Measurements from ENCODE around the gene MAP3K1. TPM values are rescaled to one million over a fixed set of nuclear protein-coding genes. Genes with fewer than 3 reads are reported as not detected.

Gene MAP3K1
- total RNA-seq, 1 experiment from 2014 or later, result 18.8 TPM

GRCh38 chr5:56803894-56804293 is 11.5 kb upstream of the MAP3K1 start:
- Histone ChIP-seq H3K9me3 (replicated peaks) (no peaks in the 10 kb centered on the region), H3K27me3 (replicated peaks) (no peaks in the 10 kb centered on the region), H3K4me1 (replicated peaks) (no peaks in the 10 kb centered on the region), H3K4me3 (no peak overlapping the region), H3K27ac (no peak overlapping the region), H3K36me3 (no peaks in the 10 kb centered on the region)
- DNase-seq (ENCODE audit: low read depth in 1 of 2, low spot score in 2 of 2), result no peak

- Histone ChIP-seq H3K36me3 (no peaks in the 10 kb centered on the region), H3K9me3 (replicated peaks) (no peaks in the 10 kb centered on the region), H3K27ac (no peak overlapping the region), H3K27me3 (replicated peaks) (no peaks in the 10 kb centered on the region), H3K4me3 (no peak overlapping the region), H3K4me1 (replicated peaks) (no peaks in the 10 kb centered on the region)
- DNase-seq (ENCODE audit: low read depth in 1 of 2, low spot score in 2 of 2), result no peak
Measured at GRCh38 chr5:56807679-56808078, 7.7 kb upstream of the MAP3K1 start.

GRCh38 chr5:56808211-56808610 is 7.1 kb upstream of the MAP3K1 start:
- DNase-seq (ENCODE audit: low read depth in 1 of 2, low spot score in 2 of 2), result no peak
- H3K27me3 ChIP-seq (replicated peaks), result no peaks in the 10 kb centered on the region
- no peaks in the 10 kb centered on the region for H3K4me1 ChIP-seq (replicated peaks)
- H3K9me3 ChIP-seq (replicated peaks), result no peaks in the 10 kb centered on the region
- no peak overlapping the region for H3K4me3 ChIP-seq
- no peak overlapping the region for H3K27ac ChIP-seq
- H3K36me3 ChIP-seq, result no peaks in the 10 kb centered on the region

- no peak overlapping the region for H3K4me3 ChIP-seq
- no peak for DNase-seq (ENCODE audit: low read depth in 1 of 2, low spot score in 2 of 2)
Measured at GRCh38 chr5:56810826-56811225, 4.5 kb upstream of the MAP3K1 start.

GRCh38 chr5:56812110-56812509 is 3.2 kb upstream of the MAP3K1 start:
- Histone ChIP-seq H3K9me3 (replicated peaks) (no peaks in the 10 kb centered on the region; the same call in 1 of the 2 replicates), H3K36me3 (peaks cover 9% of the 10 kb centered on the region), H3K27ac (no peak overlapping the region), H3K4me3 (no peak overlapping the region), H3K27me3 (replicated peaks) (no peaks in the 10 kb centered on the region), H3K4me1 (replicated peaks) (peaks cover 9% of the 10 kb centered on the region; the same call in 1 of the 2 replicates)
- no peak for DNase-seq (ENCODE audit: low read depth in 1 of 2, low spot score in 2 of 2)

More at GRCh38 chr5:56810826-56811225, 4.5 kb upstream of the MAP3K1 start:
- Histone ChIP-seq H3K27ac (no peak overlapping the region), H3K4me1 (replicated peaks) (peaks cover 9% of the 10 kb centered on the region; the same call in 1 of the 2 replicates), H3K27me3 (replicated peaks) (no peaks in the 10 kb centered on the region), H3K9me3 (replicated peaks) (no peaks in the 10 kb centered on the region; the same call in 1 of the 2 replicates), H3K36me3 (peaks cover 5% of the 10 kb centered on the region)

GRCh38 chr5:56813302-56813701 is 2.0 kb upstream of the MAP3K1 start:
- Histone ChIP-seq H3K4me3 (no peak overlapping the region), H3K36me3 (peaks cover 9% of the 10 kb centered on the region), H3K27me3 (replicated peaks) (no peaks in the 10 kb centered on the region), H3K27ac (no peak overlapping the region), H3K4me1 (replicated peaks) (peaks cover 20% of the 10 kb centered on the region), H3K9me3 (replicated peaks) (no peaks in the 10 kb centered on the region; the same call in 1 of the 2 replicates)
- no peak for DNase-seq (ENCODE audit: low read depth in 1 of 2, low spot score in 2 of 2)

GRCh38 chr5:56814361-56814962 is 887 bp upstream of the MAP3K1 start:
- peak; percentile 44 to 69 for DNase-seq (ENCODE audit: low read depth in 1 of 2, low spot score in 2 of 2)
- Histone ChIP-seq H3K27ac (peak overlapping the region; percentile 9; the same call in 1 of the 2 replicates), H3K9me3 (replicated peaks) (no peaks in the 10 kb centered on the region; the same call in 1 of the 2 replicates), H3K36me3 (peaks cover 9% of the 10 kb centered on the region), H3K4me3 (peak overlapping the region; percentile 99), H3K27me3 (replicated peaks) (no peaks in the 10 kb centered on the region), H3K4me1 (replicated peaks) (peaks cover 31% of the 10 kb centered on the region)

- peak; percentile 45 to 76 for DNase-seq (ENCODE audit: low read depth in 1 of 2, low spot score in 2 of 2)
- no peaks in the 10 kb centered on the region; the same call in 1 of the 2 replicates for H3K9me3 ChIP-seq (replicated peaks)
- H3K4me3 ChIP-seq, result peak overlapping the region; percentile 99
- peak overlapping the region; percentile 76 for H3K27ac ChIP-seq
- H3K27me3 ChIP-seq (replicated peaks), result no peaks in the 10 kb centered on the region
- peaks cover 9% of the 10 kb centered on the region for H3K36me3 ChIP-seq
- peaks cover 31% of the 10 kb centered on the region for H3K4me1 ChIP-seq (replicated peaks)
Measured at GRCh38 chr5:56815658-56816545, 553 bp downstream of the MAP3K1 start.

- Histone ChIP-seq H3K27ac (peak overlapping the region; percentile 76), H3K4me3 (peak overlapping the region; percentile 99), H3K27me3 (replicated peaks) (no peaks in the 10 kb centered on the region), H3K9me3 (replicated peaks) (no peaks in the 10 kb centered on the region; the same call in 1 of the 2 replicates), H3K36me3 (peaks cover 9% of the 10 kb centered on the region), H3K4me1 (replicated peaks) (peaks cover 31% of the 10 kb centered on the region)
- peak; percentile 62 to 76 for DNase-seq (ENCODE audit: low read depth in 1 of 2, low spot score in 2 of 2)
Measured at GRCh38 chr5:56816546-56817081, 1.3 kb downstream of the MAP3K1 start.

GRCh38 chr5:56817263-56818014 is 2.1 kb downstream of the MAP3K1 start:
- peak overlapping the region; percentile 99 for H3K4me3 ChIP-seq
- H3K36me3 ChIP-seq, result peaks cover 9% of the 10 kb centered on the region
- H3K27ac ChIP-seq, result peak overlapping the region; percentile 76
- DNase-seq (ENCODE audit: low read depth in 1 of 2, low spot score in 2 of 2), result no peak
- H3K4me1 ChIP-seq (replicated peaks), result peaks cover 31% of the 10 kb centered on the region
- H3K27me3 ChIP-seq (replicated peaks), result no peaks in the 10 kb centered on the region
- H3K9me3 ChIP-seq (replicated peaks), result no peaks in the 10 kb centered on the region; the same call in 1 of the 2 replicates

GRCh38 chr5:56818450-56819037 is 3.2 kb downstream of the MAP3K1 start:
- peak overlapping the region; percentile 16 for H3K27ac ChIP-seq
- H3K27me3 ChIP-seq (replicated peaks), result no peaks in the 10 kb centered on the region
- peaks cover 9% of the 10 kb centered on the region for H3K36me3 ChIP-seq
- peaks cover 31% of the 10 kb centered on the region for H3K4me1 ChIP-seq (replicated peaks)
- H3K9me3 ChIP-seq (replicated peaks), result no peaks in the 10 kb centered on the region; the same call in 1 of the 2 replicates
- H3K4me3 ChIP-seq, result no peak overlapping the region
- DNase-seq (ENCODE audit: low read depth in 1 of 2, low spot score in 2 of 2), result peak in 1 of 2 experiments; percentile 39

GRCh38 chr5:56819060-56819881 is 3.9 kb downstream of the MAP3K1 start:
- Histone ChIP-seq H3K27me3 (replicated peaks) (no peaks in the 10 kb centered on the region), H3K27ac (peak overlapping the region; percentile 16), H3K9me3 (replicated peaks) (no peaks in the 10 kb centered on the region; the same call in 1 of the 2 replicates), H3K36me3 (peaks cover 9% of the 10 kb centered on the region), H3K4me1 (replicated peaks) (peaks cover 29% of the 10 kb centered on the region), H3K4me3 (no peak overlapping the region)
- no peak for DNase-seq (ENCODE audit: low read depth in 1 of 2, low spot score in 2 of 2)
